ENCODE data around the gene HOXB3. TPM values are rescaled to one million over a fixed set of nuclear protein-coding genes. Genes with fewer than 3 reads are reported as not detected.
A peak's percentile ranks its signal among the peaks of the same experiment; 100 is the strongest.

HOXB3 gene
- total RNA-seq, 1 donor from 2014 or later, result not detected

DNA sequence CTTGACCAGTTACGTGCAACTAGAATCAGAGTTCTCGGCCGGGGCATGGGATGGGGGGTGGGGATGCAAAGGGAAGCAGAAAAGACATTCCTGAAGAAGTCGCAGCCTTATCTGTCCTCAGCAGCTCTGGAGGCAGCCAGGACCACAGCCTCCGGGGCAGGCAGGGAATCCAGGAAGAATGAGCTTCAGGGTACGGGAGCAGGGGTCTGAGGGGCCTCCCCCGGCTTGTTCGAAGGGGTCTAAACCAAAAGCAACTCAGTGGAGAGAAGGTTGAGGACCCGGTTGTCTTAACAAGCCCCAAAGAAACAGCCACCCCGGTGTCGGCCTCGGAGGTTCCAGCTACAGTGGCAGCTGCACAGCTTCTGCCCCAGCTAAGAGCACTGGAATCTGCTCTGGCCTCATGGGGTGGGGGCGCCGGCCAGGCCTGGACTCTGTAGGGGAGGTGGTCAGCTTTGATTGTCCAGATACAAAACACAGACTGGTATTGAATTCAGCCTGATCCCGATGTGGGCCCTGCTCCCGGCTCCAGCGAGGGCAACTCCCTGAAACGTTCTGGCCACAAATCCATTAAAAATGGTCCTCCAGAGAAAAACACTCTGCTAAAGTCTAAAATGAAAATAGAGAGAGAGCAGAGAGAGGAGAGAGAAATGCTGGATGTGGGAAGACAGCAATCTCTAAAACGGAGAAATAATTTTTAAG lies 19.6 kb downstream of the HOXB3 start:
- Histone ChIP-seq H3K36me3 (ENCODE audit: insufficient read depth, low read length) (no peaks in the 10 kb centered on the region), H2AFZ (ENCODE audit: low read depth, low read length) (no peak overlapping the region), H3K9me3 (ENCODE audit: insufficient read depth, low read depth, low read length) (no peaks in the 10 kb centered on the region), H3K4me2 (ENCODE audit: low read length) (peak overlapping the region; percentile 80), H3K9ac (ENCODE audit: low read length) (peak overlapping the region; percentile 82), H3K4me3 (ENCODE audit: insufficient read depth, low read depth, low read length) (peak overlapping the region; percentile 19), H3K27ac (ENCODE audit: low read depth, low read length) (peak overlapping the region; percentile 77), H3K4me1 (ENCODE audit: insufficient read depth, low read length) (peaks cover 31% of the 10 kb centered on the region), H4K20me1 (ENCODE audit: insufficient read depth, low read length) (no peaks in the 10 kb centered on the region), H3K79me2 (ENCODE audit: insufficient read depth, low read length) (peaks cover 92% of the 10 kb centered on the region), H3K27me3 (ENCODE audit: insufficient read depth, low read length) (peaks cover 96% of the 10 kb centered on the region)
- no peak for FAIRE-seq
- no peaks in the 10 kb centered on the region for H3K36me3 Mint-ChIP-seq (ENCODE audit: low read depth, unreplicated experiment)
- H3K9me3 Mint-ChIP-seq (ENCODE audit: unreplicated experiment), result peaks cover 9% of the 10 kb centered on the region
- H3K4me1 Mint-ChIP-seq (ENCODE audit: low read depth, unreplicated experiment), result no peaks in the 10 kb centered on the region
- H3K4me3 Mint-ChIP-seq (ENCODE audit: unreplicated experiment), result no peak overlapping the region
- TF ChIP-seq, protein P1, sequence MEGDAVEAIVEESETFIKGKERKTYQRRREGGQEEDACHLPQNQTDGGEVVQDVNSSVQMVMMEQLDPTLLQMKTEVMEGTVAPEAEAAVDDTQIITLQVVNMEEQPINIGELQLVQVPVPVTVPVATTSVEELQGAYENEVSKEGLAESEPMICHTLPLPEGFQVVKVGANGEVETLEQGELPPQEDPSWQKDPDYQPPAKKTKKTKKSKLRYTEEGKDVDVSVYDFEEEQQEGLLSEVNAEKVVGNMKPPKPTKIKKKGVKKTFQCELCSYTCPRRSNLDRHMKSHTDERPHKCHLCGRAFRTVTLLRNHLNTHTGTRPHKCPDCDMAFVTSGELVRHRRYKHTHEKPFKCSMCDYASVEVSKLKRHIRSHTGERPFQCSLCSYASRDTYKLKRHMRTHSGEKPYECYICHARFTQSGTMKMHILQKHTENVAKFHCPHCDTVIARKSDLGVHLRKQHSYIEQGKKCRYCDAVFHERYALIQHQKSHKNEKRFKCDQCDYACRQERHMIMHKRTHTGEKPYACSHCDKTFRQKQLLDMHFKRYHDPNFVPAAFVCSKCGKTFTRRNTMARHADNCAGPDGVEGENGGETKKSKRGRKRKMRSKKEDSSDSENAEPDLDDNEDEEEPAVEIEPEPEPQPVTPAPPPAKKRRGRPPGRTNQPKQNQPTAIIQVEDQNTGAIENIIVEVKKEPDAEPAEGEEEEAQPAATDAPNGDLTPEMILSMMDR (IDR thresholded peaks at IDR 0.05; ENCODE audit: insufficient read depth, low read depth, low read length), result no peak
- TF ChIP-seq EZH2 (IDR thresholded peaks at IDR 0.05; ENCODE audit: insufficient read depth, low read length), result peak; percentile 42
- DNase-seq (ENCODE audit: low read depth), result no peak
- H3K27ac Mint-ChIP-seq (ENCODE audit: unreplicated experiment), result no peak overlapping the region
- H3K27me3 Mint-ChIP-seq (ENCODE audit: low read depth, unreplicated experiment), result peaks cover 5% of the 10 kb centered on the region

DNA sequence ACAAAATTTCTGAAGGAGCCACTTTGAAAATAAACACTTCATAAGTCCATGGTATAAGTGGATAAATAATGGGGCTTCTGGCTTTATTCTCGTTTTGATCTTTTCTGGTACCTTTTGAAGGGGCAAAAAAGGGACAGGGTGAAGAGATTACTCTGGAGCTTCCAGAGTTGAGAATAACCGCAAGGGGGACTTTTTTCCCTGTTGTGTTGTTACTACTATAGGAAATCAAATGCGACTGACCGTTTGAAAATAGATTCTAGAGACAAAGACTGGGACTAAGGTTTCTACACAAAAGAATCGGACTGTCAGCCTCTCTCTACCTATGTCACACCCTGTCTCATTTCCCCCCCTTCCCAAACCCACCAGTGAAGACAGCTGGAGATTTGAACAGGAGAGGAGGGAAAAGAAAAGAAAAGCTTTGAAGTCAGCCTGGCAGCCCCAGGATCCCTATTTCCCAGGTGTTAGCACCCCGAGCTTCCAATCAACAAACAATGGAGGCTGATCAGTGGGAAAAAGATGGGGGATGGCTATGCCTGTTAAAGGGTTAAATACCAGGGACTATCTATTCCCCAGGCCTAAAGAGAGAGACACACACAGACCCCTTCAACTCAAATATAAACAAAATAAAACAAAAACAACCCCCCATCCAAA lies 20.2 kb downstream of the HOXB3 start:
- no peak for DNase-seq (ENCODE audit: low read depth)
- Histone ChIP-seq H2AFZ (ENCODE audit: low read depth, low read length) (no peak overlapping the region), H3K9me3 (ENCODE audit: insufficient read depth, low read depth, low read length) (no peaks in the 10 kb centered on the region), H3K79me2 (ENCODE audit: insufficient read depth, low read length) (peaks cover 98% of the 10 kb centered on the region), H3K4me1 (ENCODE audit: insufficient read depth, low read length) (peaks cover 25% of the 10 kb centered on the region), H3K27me3 (ENCODE audit: insufficient read depth, low read length) (peaks cover 95% of the 10 kb centered on the region), H3K9ac (ENCODE audit: low read length) (peak overlapping the region; percentile 82), H3K4me3 (ENCODE audit: insufficient read depth, low read depth, low read length) (no peak overlapping the region), H3K4me2 (ENCODE audit: low read length) (peak overlapping the region; percentile 80), H4K20me1 (ENCODE audit: insufficient read depth, low read length) (no peaks in the 10 kb centered on the region), H3K36me3 (ENCODE audit: insufficient read depth, low read length) (no peaks in the 10 kb centered on the region), H3K27ac (ENCODE audit: low read depth, low read length) (peak overlapping the region; percentile 77)
- H3K36me3 Mint-ChIP-seq (ENCODE audit: low read depth, unreplicated experiment), result no peaks in the 10 kb centered on the region
- H3K9me3 Mint-ChIP-seq (ENCODE audit: unreplicated experiment), result peaks cover 9% of the 10 kb centered on the region
- no peaks in the 10 kb centered on the region for H3K27me3 Mint-ChIP-seq (ENCODE audit: low read depth, unreplicated experiment)
- FAIRE-seq, result no peak
- TF ChIP-seq, protein P1 (IDR thresholded peaks at IDR 0.05; ENCODE audit: insufficient read depth, low read depth, low read length), result no peak
- no peak for TF ChIP-seq EZH2 (IDR thresholded peaks at IDR 0.05; ENCODE audit: insufficient read depth, low read length)
- H3K4me3 Mint-ChIP-seq (ENCODE audit: unreplicated experiment), result no peak overlapping the region
- no peak overlapping the region for H3K27ac Mint-ChIP-seq (ENCODE audit: unreplicated experiment)
- no peaks in the 10 kb centered on the region for H3K4me1 Mint-ChIP-seq (ENCODE audit: low read depth, unreplicated experiment)

DNA sequence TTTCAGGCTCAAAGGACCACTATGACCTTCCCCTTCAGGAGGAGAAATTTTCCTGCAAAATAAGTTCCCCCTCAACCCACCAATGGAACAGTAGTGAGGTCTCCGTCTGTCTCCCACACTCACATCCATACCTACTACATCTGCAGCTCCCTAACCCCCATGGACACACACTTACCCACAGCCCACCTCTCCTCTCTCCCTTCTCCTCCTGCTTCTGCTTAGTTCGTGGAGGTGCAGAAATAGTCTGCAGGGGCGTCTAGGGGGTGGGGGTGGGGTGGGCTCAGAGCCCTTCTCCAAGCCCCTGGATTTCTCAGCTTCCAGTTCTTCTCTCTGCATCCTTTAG lies 20.8 kb downstream of the HOXB3 start:
- Histone ChIP-seq H2AFZ (ENCODE audit: low read depth, low read length) (no peak overlapping the region), H3K27ac (ENCODE audit: low read depth, low read length) (peak overlapping the region; percentile 52), H3K9me3 (ENCODE audit: insufficient read depth, low read depth, low read length) (no peaks in the 10 kb centered on the region), H3K4me1 (ENCODE audit: insufficient read depth, low read length) (peaks cover 21% of the 10 kb centered on the region), H3K9ac (ENCODE audit: low read length) (peak overlapping the region; percentile 82), H3K79me2 (ENCODE audit: insufficient read depth, low read length) (peaks cover 96% of the 10 kb centered on the region), H3K36me3 (ENCODE audit: insufficient read depth, low read length) (no peaks in the 10 kb centered on the region), H3K4me3 (ENCODE audit: insufficient read depth, low read depth, low read length) (peak overlapping the region; percentile 35), H3K27me3 (ENCODE audit: insufficient read depth, low read length) (peaks cover 93% of the 10 kb centered on the region), H3K4me2 (ENCODE audit: low read length) (peak overlapping the region; percentile 86), H4K20me1 (ENCODE audit: insufficient read depth, low read length) (no peaks in the 10 kb centered on the region)
- no peak overlapping the region for H3K27ac Mint-ChIP-seq (ENCODE audit: unreplicated experiment)
- TF ChIP-seq EZH2 (IDR thresholded peaks at IDR 0.05; ENCODE audit: insufficient read depth, low read length), result no peak
- TF ChIP-seq, protein P1 (IDR thresholded peaks at IDR 0.05; ENCODE audit: insufficient read depth, low read depth, low read length), result no peak
- FAIRE-seq (no peak), DNase-seq (ENCODE audit: low read depth) (no peak)
- no peaks in the 10 kb centered on the region for H3K36me3 Mint-ChIP-seq (ENCODE audit: low read depth, unreplicated experiment)
- H3K9me3 Mint-ChIP-seq (ENCODE audit: unreplicated experiment), result peaks cover 9% of the 10 kb centered on the region
- H3K27me3 Mint-ChIP-seq (ENCODE audit: low read depth, unreplicated experiment), result no peaks in the 10 kb centered on the region
- no peak overlapping the region for H3K4me3 Mint-ChIP-seq (ENCODE audit: unreplicated experiment)
- no peaks in the 10 kb centered on the region for H3K4me1 Mint-ChIP-seq (ENCODE audit: low read depth, unreplicated experiment)

Data from astrocyte (in vitro differentiated cells and primary cell).